OCI-LY3 (cell line): Measurements from ENCODE around the gene FAM161B.

ENCODE experiments used
- H2AFZ ChIP-seq: fragments of 200-600, 300-600 bp; shearing (Covaris generic); 2 replicates; pipeline ENCODE4 v1.6.0; 2014; ENCODE audit warnings: antibody characterized with exemption, low read depth, low read length
- H3K27ac ChIP-seq: fragments of 200-600, 300-600 bp; sonication (generic); 2 replicates; pipeline ENCODE4 v1.5.1; 2014; ENCODE audit warnings: mild to moderate bottlenecking, low read length, moderate library complexity, mixed read lengths
- H3K27me3 ChIP-seq: fragments of 200-600, 300-600 bp; sonication (generic); 2 replicates; pipeline ENCODE4 v1.6.1; 2014; ENCODE audit warnings: low read depth, low read length, mixed read lengths
- H3K36me3 ChIP-seq: fragments of 200-600, 300-600 bp; sonication (generic); replicated peaks from 2 replicates; pipeline ENCODE3; 2014; ENCODE audit warnings: low read depth, low read length, mixed read lengths
- H3K4me1 ChIP-seq: fragments of 300-600, 200-600 bp; sonication (generic); 2 replicates; pipeline ENCODE4 v1.6.1; 2014; ENCODE audit warnings: low read length, mixed read lengths
- H3K4me2 ChIP-seq: fragments of 200-600, 300-600 bp; sonication (generic); 2 replicates; pipeline ENCODE4 v1.6.1; 2014; ENCODE audit warnings: low read length, mixed read lengths
- H3K4me3 ChIP-seq: fragments of 300-600, 200-600 bp; sonication (generic); 2 replicates; pipeline ENCODE4 v1.5.1; 2014; ENCODE audit warnings: antibody characterized with exemption, mild to moderate bottlenecking, low read length, moderate library complexity
- H3K79me2 ChIP-seq: fragments of 300-600, 200-600 bp; shearing (Covaris generic); 2 replicates; pipeline ENCODE4 v1.6.1; 2014; ENCODE audit warnings: mild to moderate bottlenecking, low read length, mixed read lengths
- H3K9ac ChIP-seq: fragments of 300-600, 200-600 bp; shearing (Covaris generic); 2 replicates; pipeline ENCODE4 v1.6.0; 2014; ENCODE audit warnings: mild to moderate bottlenecking, low read length, moderate library complexity
- H3K9me3 ChIP-seq: fragments of 200-600, 300-600 bp; shearing (Covaris generic); 2 replicates; pipeline ENCODE4 v1.6.1; 2014; ENCODE audit warnings: low read length, mixed read lengths; ENCODE audit not compliant: insufficient read depth
- H4K20me1 ChIP-seq: fragments of 200-600, 300-600 bp; sonication (generic); 2 replicates; pipeline ENCODE4 v1.6.1; 2016; ENCODE audit warnings: low read length, mixed read lengths; ENCODE audit not compliant: insufficient read depth
- CTCF ChIP-seq: fragments of 200-600, 300-600 bp; sonication (generic); IDR thresholded peaks from 2 replicates; pipeline ENCODE4 v1.5.1; 2014; ENCODE audit warnings: antibody characterized with exemption, low read length, low read depth
- EZH2phosphoT487 ChIP-seq: fragments of 200-600 bp; shearing (Covaris generic); IDR thresholded peaks from 2 replicates; pipeline ENCODE4 v1.6.1; 2018; ENCODE audit warnings: antibody characterized with exemption, mixed run types, low read depth

Gene FAM161B

GRCh38 chr14:73973497-73973896, 23.6 kb upstream of the FAM161B start:
- H4K20me1 ChIP-seq, result no peaks in the 10 kb centered on the region
- peaks cover 4% of the 10 kb centered on the region for H3K36me3 ChIP-seq
- H3K27ac ChIP-seq, result no peak overlapping the region
- no peak overlapping the region for H2AFZ ChIP-seq
- H3K4me2 ChIP-seq, result no peak overlapping the region
- H3K4me1 ChIP-seq, result no peaks in the 10 kb centered on the region
- no peak overlapping the region for H3K4me3 ChIP-seq
- no peaks in the 10 kb centered on the region for H3K79me2 ChIP-seq
- no peaks in the 10 kb centered on the region for H3K9me3 ChIP-seq
- H3K27me3 ChIP-seq, result no peaks in the 10 kb centered on the region
- no peak for TF ChIP-seq EZH2phosphoT487
- no peak overlapping the region for H3K9ac ChIP-seq

GRCh38 chr14:73968885-73969284, 19.0 kb upstream of the FAM161B start:
- no peaks in the 10 kb centered on the region for H3K9me3 ChIP-seq
- peaks cover 15% of the 10 kb centered on the region for H3K36me3 ChIP-seq
- no peaks in the 10 kb centered on the region for H3K27me3 ChIP-seq
- H3K27ac ChIP-seq, result no peak overlapping the region
- H3K9ac ChIP-seq, result no peak overlapping the region
- TF ChIP-seq EZH2phosphoT487, result no peak
- no peak for TF ChIP-seq CTCF
- no peaks in the 10 kb centered on the region for H4K20me1 ChIP-seq
- no peak overlapping the region for H3K4me2 ChIP-seq
- no peaks in the 10 kb centered on the region for H3K4me1 ChIP-seq
- no peak overlapping the region for H2AFZ ChIP-seq
- no peak overlapping the region for H3K4me3 ChIP-seq
- H3K79me2 ChIP-seq, result no peaks in the 10 kb centered on the region

- Histone ChIP-seq H3K4me2 (no peak overlapping the region), H3K27ac (no peak overlapping the region), H3K79me2 (no peaks in the 10 kb centered on the region), H3K4me1 (no peaks in the 10 kb centered on the region), H4K20me1 (no peaks in the 10 kb centered on the region), H3K36me3 (peaks cover 33% of the 10 kb centered on the region), H3K27me3 (no peaks in the 10 kb centered on the region), H2AFZ (no peak overlapping the region), H3K9ac (no peak overlapping the region), H3K4me3 (no peak overlapping the region), H3K9me3 (no peaks in the 10 kb centered on the region)
- no peak for TF ChIP-seq CTCF
- no peak for TF ChIP-seq EZH2phosphoT487
These were observed 15.3 kb upstream of the FAM161B start for GRCh38 chr14:73965216-73965615.

- Histone ChIP-seq H3K4me1 (no peaks in the 10 kb centered on the region), H3K9ac (no peak overlapping the region), H3K27me3 (no peaks in the 10 kb centered on the region), H3K4me2 (no peak overlapping the region), H3K4me3 (no peak overlapping the region), H4K20me1 (no peaks in the 10 kb centered on the region), H3K27ac (no peak overlapping the region), H3K79me2 (no peaks in the 10 kb centered on the region), H3K36me3 (peaks cover 42% of the 10 kb centered on the region), H3K9me3 (no peaks in the 10 kb centered on the region), H2AFZ (no peak overlapping the region)
- TF ChIP-seq EZH2phosphoT487 (no peak), CTCF (no peak)
These were observed 11.3 kb upstream of the FAM161B start for GRCh38 chr14:73961192-73961591.

GRCh38 chr14:73958591-73958990, 8.7 kb upstream of the FAM161B start:
- TF ChIP-seq CTCF (no peak), EZH2phosphoT487 (no peak)
- H3K79me2 ChIP-seq, result no peaks in the 10 kb centered on the region
- H3K4me1 ChIP-seq, result no peaks in the 10 kb centered on the region
- no peak overlapping the region for H3K9ac ChIP-seq
- no peak overlapping the region for H3K4me2 ChIP-seq
- H3K27ac ChIP-seq, result no peak overlapping the region
- H3K9me3 ChIP-seq, result no peaks in the 10 kb centered on the region
- no peaks in the 10 kb centered on the region for H4K20me1 ChIP-seq
- peaks cover 36% of the 10 kb centered on the region for H3K36me3 ChIP-seq
- H3K27me3 ChIP-seq, result no peaks in the 10 kb centered on the region
- no peak overlapping the region for H2AFZ ChIP-seq
- no peak overlapping the region for H3K4me3 ChIP-seq
